Mucosa of stomach (tissue), 1 donor: Measurements from ENCODE around the gene ZNF608.

Experiments used
- H3K27me3 ChIP-seq: one replicate; pipeline ENCODE4 v1.7.0; 2013; ENCODE audit warnings: mild to moderate bottlenecking, low read length; ENCODE audit not compliant: control insufficient read depth, insufficient read depth
- H3K36me3 ChIP-seq: one replicate; pipeline ENCODE4 v1.7.0; 2013; ENCODE audit warnings: low read length; ENCODE audit not compliant: control insufficient read depth, insufficient read depth
- H3K4me1 ChIP-seq: one replicate; pipeline ENCODE4 v1.7.0; 2013; ENCODE audit warnings: mild to moderate bottlenecking, low read length; ENCODE audit not compliant: control insufficient read depth, insufficient read depth
- H3K4me3 ChIP-seq: one replicate; pipeline ENCODE4 v1.7.0; 2013; ENCODE audit warnings: low read length
- H3K9ac ChIP-seq: one replicate; pipeline ENCODE4 v1.7.0; 2013; ENCODE audit warnings: mild to moderate bottlenecking, low read length, moderate library complexity
- H3K9me3 ChIP-seq: one replicate; pipeline ENCODE4 v1.7.0; 2013; ENCODE audit warnings: mild to moderate bottlenecking, low read length, moderate library complexity; ENCODE audit not compliant: control insufficient read depth
- donor health status: Pancreatic carcinoma.

The ZNF608 gene

GRCh38 chr5:124745928-124746915, at the start of gene ZNF608:
Gene ZNF608 (minus strand): TSS chr5:124746639. CDS start chr5:124744989, 1,650 bp downstream.
- peak within 1 kb of the TSS; percentile 70 for H3K4me3 ChIP-seq
- H3K9me3 ChIP-seq = no peaks in the 10 kb centered on the region
- H3K36me3 ChIP-seq = no peaks in the 10 kb centered on the region
- no peaks in the 10 kb centered on the region for H3K27me3 ChIP-seq
- peak within 1 kb of the TSS; percentile 89 for H3K9ac ChIP-seq
- peaks cover 14% of the 10 kb centered on the region for H3K4me1 ChIP-seq

GRCh38 chr5:124795829-124796228, 49.4 kb upstream of the ZNF608 start:
- Histone ChIP-seq H3K9me3 (no peaks in the 10 kb centered on the region), H3K4me1 (peaks cover 4% of the 10 kb centered on the region), H3K4me3 (no peak overlapping the region), H3K36me3 (no peaks in the 10 kb centered on the region), H3K27me3 (no peaks in the 10 kb centered on the region), H3K9ac (no peak overlapping the region)

- H3K4me3 ChIP-seq = no peak overlapping the region
- no peaks in the 10 kb centered on the region for H3K27me3 ChIP-seq
- H3K9ac ChIP-seq = no peak overlapping the region
- H3K9me3 ChIP-seq = no peaks in the 10 kb centered on the region
- H3K36me3 ChIP-seq = no peaks in the 10 kb centered on the region
- peaks cover 4% of the 10 kb centered on the region for H3K4me1 ChIP-seq
Measured at GRCh38 chr5:124790895-124791732, 44.7 kb upstream of the ZNF608 start.

- Histone ChIP-seq H3K27me3 (no peaks in the 10 kb centered on the region), H3K36me3 (no peaks in the 10 kb centered on the region), H3K4me1 (peaks cover 4% of the 10 kb centered on the region), H3K9ac (no peak overlapping the region), H3K4me3 (no peak overlapping the region), H3K9me3 (no peaks in the 10 kb centered on the region)
Measured at GRCh38 chr5:124790301-124790894, 44.0 kb upstream of the ZNF608 start.

GRCh38 chr5:124789104-124789605, 42.7 kb upstream of the ZNF608 start:
- Histone ChIP-seq H3K36me3 (no peaks in the 10 kb centered on the region), H3K9ac (no peak overlapping the region), H3K27me3 (no peaks in the 10 kb centered on the region), H3K4me3 (no peak overlapping the region), H3K9me3 (no peaks in the 10 kb centered on the region), H3K4me1 (no peaks in the 10 kb centered on the region)

GRCh38 chr5:124783794-124784193, 37.4 kb upstream of the ZNF608 start:
- Histone ChIP-seq H3K36me3 (no peaks in the 10 kb centered on the region), H3K27me3 (no peaks in the 10 kb centered on the region), H3K4me3 (no peak overlapping the region), H3K9ac (no peak overlapping the region), H3K4me1 (no peaks in the 10 kb centered on the region), H3K9me3 (no peaks in the 10 kb centered on the region)

GRCh38 chr5:124783285-124783684, 36.8 kb upstream of the ZNF608 start:
- no peak overlapping the region for H3K9ac ChIP-seq
- H3K36me3 ChIP-seq = no peaks in the 10 kb centered on the region
- H3K27me3 ChIP-seq = no peaks in the 10 kb centered on the region
- no peak overlapping the region for H3K4me3 ChIP-seq
- H3K9me3 ChIP-seq = no peaks in the 10 kb centered on the region
- no peaks in the 10 kb centered on the region for H3K4me1 ChIP-seq

- no peak overlapping the region for H3K9ac ChIP-seq
- no peaks in the 10 kb centered on the region for H3K27me3 ChIP-seq
- no peaks in the 10 kb centered on the region for H3K4me1 ChIP-seq
- no peaks in the 10 kb centered on the region for H3K36me3 ChIP-seq
- H3K4me3 ChIP-seq = no peak overlapping the region
- no peaks in the 10 kb centered on the region for H3K9me3 ChIP-seq
Measured at GRCh38 chr5:124782262-124782661, 35.8 kb upstream of the ZNF608 start.

- no peak overlapping the region for H3K9ac ChIP-seq
- H3K27me3 ChIP-seq = no peaks in the 10 kb centered on the region
- H3K36me3 ChIP-seq = no peaks in the 10 kb centered on the region
Measured at GRCh38 chr5:124780011-124780410, 33.6 kb upstream of the ZNF608 start.

GRCh38 chr5:124773315-124774311, 27.2 kb upstream of the ZNF608 start:
- Histone ChIP-seq H3K9me3 (no peaks in the 10 kb centered on the region), H3K9ac (no peak overlapping the region), H3K36me3 (no peaks in the 10 kb centered on the region), H3K27me3 (no peaks in the 10 kb centered on the region), H3K4me3 (no peak overlapping the region), H3K4me1 (no peaks in the 10 kb centered on the region)

More at GRCh38 chr5:124780011-124780410, 33.6 kb upstream of the ZNF608 start:
- H3K9me3 ChIP-seq = no peaks in the 10 kb centered on the region
- no peaks in the 10 kb centered on the region for H3K4me1 ChIP-seq
- H3K4me3 ChIP-seq = no peak overlapping the region
